HL-60 (cell line): ENCODE results near the gene ANGPTL1.

Experiments
- CTCF ChIP-seq: IDR thresholded peaks from one replicate; pipeline ENCODE4 v1.5.1; 2011; ENCODE audit warnings: low read length, control low read depth, inconsistent platforms; ENCODE audit not compliant: insufficient read depth
- POLR2AphosphoS5 ChIP-seq: IDR thresholded peaks from 2 replicates; pipeline ENCODE4 v1.6.1; 2012; ENCODE audit warnings: low read depth
- SPI1 ChIP-seq: IDR thresholded peaks from 2 replicates; pipeline ENCODE4 v1.6.1; 2012; ENCODE audit warnings: low read depth, mild to moderate bottlenecking, borderline replicate concordance
- TF ChIP-seq, protein P1 (sequence below): IDR thresholded peaks from 2 replicates; pipeline ENCODE4 v1.6.1; 2012; ENCODE audit warnings: low read depth; ENCODE audit not compliant: insufficient replicate concordance

DNA sequence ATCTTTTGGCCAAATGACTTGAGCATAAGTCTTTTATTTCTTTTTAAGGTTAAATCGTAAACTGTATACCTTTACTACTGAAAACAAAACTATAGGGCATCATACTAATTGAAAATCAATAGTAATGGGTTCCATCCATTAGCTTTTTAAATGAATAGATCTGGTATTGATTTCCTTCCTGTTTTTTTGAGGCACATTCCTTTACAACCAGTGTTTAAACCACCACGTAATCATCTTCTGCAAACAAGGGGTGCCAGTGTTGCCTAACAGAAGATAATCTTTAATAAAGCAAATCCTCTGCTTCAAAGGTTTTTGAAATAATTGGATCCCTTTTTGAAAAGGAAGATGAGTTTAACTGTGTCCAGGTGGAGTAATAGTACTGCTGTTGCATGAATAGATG is 48.7 kb upstream of the ANGPTL1 start:
- TF ChIP-seq CTCF, result no peak
- TF ChIP-seq POLR2AphosphoS5, result no peak
- no peak for TF ChIP-seq SPI1
- TF ChIP-seq, protein P1, sequence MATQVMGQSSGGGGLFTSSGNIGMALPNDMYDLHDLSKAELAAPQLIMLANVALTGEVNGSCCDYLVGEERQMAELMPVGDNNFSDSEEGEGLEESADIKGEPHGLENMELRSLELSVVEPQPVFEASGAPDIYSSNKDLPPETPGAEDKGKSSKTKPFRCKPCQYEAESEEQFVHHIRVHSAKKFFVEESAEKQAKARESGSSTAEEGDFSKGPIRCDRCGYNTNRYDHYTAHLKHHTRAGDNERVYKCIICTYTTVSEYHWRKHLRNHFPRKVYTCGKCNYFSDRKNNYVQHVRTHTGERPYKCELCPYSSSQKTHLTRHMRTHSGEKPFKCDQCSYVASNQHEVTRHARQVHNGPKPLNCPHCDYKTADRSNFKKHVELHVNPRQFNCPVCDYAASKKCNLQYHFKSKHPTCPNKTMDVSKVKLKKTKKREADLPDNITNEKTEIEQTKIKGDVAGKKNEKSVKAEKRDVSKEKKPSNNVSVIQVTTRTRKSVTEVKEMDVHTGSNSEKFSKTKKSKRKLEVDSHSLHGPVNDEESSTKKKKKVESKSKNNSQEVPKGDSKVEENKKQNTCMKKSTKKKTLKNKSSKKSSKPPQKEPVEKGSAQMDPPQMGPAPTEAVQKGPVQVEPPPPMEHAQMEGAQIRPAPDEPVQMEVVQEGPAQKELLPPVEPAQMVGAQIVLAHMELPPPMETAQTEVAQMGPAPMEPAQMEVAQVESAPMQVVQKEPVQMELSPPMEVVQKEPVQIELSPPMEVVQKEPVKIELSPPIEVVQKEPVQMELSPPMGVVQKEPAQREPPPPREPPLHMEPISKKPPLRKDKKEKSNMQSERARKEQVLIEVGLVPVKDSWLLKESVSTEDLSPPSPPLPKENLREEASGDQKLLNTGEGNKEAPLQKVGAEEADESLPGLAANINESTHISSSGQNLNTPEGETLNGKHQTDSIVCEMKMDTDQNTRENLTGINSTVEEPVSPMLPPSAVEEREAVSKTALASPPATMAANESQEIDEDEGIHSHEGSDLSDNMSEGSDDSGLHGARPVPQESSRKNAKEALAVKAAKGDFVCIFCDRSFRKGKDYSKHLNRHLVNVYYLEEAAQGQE, result no peak
